ENCODE measurements around the gene LSM7.

LSM7 gene

DNA sequence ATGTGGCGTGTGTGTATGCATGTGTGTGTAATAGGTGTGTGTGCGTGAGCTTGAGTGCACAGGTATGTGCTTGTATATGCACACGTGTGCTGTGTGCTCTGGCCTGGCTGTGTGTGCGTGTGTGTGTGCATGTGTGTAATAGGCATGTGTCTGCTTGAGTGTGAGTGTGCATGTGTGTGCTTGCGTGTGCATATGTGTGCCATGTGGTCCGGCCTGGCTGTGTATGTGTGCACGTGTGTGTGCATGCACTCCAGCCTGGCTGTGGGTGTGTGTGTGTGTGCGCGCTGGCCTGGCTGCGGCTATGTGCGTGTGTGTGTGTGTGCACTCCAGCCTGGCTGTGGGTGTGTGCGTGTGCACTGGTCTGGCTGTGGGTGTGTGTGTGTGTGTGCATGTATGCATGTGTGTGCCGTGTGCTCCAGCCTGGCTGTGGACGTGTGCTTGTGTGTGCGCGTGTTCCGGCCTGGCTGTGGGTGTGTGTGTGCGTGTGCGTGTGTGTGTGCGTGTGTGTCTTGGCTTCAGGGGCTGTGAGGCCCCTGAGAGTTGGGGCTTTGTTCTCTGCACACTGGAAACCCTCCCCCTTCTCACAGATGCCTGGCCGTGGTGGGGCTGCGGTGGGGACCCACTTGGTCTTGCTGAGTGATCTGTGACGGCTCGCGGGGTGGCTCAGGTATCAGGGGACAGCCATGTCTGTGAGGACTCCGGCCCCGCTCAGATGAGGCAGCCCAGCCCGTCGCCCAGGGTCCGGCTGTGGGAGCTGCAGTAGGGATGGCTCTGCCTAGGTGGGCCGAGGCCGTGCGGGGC, 8.3 kb upstream of the LSM7 start:
- no peak for DNase-seq

DNA sequence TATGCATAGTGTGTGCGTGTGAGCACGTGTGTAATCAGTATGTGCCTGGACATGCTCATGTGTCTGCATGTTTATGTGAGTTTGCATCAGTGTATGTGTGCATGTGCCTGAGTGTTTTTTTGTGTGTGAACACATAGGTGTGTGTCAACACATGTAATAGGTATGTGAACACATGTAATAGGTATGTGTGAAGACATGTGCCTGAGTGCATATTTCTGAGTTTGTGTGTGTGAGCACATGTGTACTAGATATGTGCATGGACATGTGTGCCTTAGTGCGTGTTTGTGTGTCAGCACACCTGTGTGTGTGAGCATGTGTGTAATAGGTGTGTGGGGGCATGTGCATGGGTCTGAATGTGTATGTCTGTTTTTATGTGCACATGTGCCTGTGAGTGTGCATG, 7.5 kb upstream of the LSM7 start:
- no peak for DNase-seq

DNA sequence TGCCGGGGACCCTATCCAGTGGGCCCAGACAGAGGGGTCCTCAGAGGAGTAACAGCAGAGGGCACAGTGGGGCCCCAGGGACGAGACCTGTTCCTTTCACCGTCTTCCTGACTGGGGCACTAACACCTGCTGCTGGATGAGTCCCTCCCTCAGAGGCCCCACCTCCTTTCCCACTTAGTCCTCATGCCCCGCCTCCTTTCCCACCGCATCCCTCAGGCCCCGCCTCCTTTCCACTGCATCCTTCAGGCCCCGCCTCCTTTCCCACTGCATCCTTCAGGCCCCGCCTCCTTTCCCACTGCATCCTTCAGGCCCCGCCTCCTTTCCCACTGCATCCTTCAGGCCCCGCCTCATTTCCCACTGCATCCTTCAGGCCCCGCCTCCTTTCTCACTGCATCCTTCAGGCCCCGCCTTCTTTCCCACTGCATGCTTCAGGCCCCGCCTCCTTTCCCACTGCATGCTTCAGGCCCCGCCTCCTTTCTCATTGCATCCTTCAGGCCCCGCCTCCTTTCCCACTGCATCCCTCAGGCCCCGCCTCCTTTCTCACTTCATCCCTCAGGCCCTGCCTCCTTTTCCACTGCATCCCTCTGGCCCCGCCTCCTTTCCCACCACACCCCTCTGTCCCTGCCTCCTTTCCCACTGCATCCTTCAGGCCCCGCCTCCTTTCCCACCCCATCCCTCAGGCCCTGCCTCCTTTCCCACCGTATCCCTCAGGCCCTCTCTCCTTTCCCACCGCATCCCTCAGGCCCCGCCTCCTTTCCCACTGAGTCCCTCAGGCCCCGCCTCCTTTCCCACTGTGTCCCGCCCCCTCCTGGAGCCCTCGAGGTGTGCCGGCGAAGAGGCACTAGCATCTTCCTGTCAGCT, 6.8 kb upstream of the LSM7 start:
- DNase-seq, result no peak

DNA sequence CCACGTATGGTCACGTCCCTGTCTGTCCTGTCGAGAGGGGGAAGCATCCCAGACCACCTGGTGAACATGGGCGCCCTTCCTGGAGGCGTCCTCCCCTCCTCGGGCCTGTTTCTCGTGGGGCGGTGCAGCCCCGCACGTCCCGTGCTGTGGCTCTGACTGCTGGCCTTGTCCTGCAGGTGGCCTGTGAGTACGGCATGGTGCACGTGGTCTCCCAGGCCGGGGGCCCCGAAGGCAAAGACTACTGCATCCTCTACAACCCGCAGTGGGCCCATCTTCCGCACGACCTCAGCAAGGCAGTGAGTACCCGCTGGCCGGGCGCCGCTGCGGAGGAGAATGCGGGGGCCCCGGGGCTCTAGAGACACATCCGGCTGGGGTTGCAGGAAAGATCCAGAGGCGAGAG, 6.0 kb upstream of the LSM7 start:
- DNase-seq, result no peak

- DNase-seq, result no peak
Measured at GRCh38 chr19:2333807-2334211, 5.4 kb upstream of the LSM7 start.

GRCh38 chr19:2333027-2333806, 4.8 kb upstream of the LSM7 start:
- DNase-seq, result no peak

- peak; percentile 54 for DNase-seq
Measured at GRCh38 chr19:2332341-2333026, 4.1 kb upstream of the LSM7 start.

GRCh38 chr19:2331601-2332246, 3.3 kb upstream of the LSM7 start:
- no peak for DNase-seq

DNA sequence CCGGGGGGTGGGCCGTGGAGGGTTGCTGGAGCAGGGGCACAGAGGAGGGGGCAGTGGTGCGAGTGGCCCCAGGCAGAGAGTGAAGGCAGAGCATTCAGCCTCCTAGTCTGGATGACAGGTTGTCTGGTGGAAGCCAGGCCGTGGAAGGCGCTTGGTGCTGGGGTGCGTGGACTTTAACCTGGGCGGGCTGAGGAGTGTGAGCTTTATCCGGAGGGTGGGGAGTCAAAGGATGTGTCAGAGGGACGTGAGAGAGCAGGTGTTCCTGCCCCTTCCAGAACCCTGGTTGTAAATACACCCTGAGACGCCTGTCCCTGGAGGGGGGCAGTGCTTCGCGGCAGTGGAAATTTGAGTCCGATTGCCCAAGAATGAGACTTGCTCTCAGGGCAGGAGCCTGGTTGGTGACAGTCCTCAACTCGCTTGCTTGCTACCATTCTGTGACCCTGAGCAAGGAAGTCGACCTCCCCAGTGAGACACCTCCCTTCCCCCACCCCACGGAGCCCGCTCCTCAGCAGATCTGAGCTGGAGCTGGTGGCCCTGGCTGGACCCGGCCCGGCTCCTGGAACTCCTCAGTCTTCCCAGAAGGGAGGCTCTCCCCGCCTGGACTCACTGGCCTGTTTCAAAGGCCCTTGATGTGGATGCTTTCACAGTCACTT, 2.4 kb upstream of the LSM7 start:
- DNase-seq, result no peak

GRCh38 chr19:2330255-2330631, 1.9 kb upstream of the LSM7 start:
- DNase-seq, result no peak

- no peak for DNase-seq
Measured at GRCh38 chr19:2329501-2329916, 1.1 kb upstream of the LSM7 start.

GRCh38 chr19:2329149-2329478, 728 bp upstream of the LSM7 start:
- DNase-seq, result no peak

DNA sequence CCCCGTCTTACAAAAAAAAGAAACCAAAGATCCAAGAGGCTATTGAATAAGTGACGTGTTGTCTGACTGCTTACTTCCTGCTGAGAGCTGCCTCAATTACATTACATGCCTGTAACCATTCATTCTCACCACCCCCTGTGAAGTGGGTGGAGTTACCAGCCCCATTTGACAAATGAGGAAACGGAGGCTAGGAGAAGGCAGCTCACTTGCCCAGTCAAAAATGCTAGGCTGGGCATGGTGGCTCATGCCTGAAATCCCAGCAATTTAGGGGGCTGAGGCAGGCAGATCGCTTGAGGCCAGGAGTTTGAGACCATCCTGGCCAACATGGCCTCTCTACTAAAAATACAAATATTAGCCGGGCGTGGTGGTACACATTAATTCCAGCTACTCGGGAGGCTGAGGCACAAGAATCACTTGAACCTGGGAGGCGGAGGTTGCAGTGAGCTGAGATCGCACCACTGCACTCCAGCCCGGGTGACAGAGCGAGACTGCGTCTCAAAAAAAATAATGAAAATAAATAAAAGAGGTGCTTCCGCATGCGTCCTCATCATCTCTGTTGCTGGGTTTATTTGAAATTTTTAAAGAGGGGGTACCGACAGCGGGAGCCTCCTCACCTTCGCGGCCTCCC, 499 bp downstream of the LSM7 start:
- peak; percentile 67 for DNase-seq

- no peak for DNase-seq
Measured at GRCh38 chr19:2326699-2327360, 1.6 kb downstream of the LSM7 start.

GRCh38 chr19:2325281-2326046, 2.9 kb downstream of the LSM7 start:
- DNase-seq, result peak; percentile 45

DNA sequence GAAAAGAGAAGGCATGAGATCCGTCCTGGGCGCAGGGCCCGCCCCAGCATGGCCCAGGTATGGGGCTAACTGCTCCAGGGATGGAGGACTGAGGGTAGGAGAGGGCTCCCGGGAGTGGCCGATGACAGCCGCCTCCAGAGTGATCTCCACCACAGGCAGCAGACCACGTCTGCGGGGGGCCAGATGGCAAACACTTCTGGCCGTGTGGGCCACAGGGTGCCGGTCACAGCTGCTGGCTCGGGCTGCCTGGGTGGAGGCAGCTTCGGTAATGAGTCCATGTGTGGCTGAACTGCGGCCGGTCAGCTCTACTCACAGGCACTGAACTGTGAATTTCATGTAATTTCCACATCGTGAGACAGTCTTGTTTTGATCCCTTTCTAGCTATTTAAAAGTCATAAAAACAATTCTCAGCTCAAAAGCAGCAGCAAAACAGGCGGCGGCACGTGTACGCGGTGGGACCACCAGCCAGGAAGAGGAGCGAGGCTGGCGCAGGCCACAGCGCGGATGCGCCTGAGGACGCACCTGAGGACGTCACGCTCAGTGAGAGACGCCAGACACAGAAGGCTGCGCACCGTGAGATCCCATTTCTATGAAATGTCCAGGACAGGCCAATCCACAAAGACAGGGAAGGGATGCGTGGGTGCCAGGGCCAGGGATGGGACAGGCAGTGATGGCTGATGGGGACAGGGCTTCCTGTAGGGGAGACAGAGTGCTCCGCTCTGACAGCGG, 4.0 kb downstream of the LSM7 start:
- no peak for DNase-seq

DNA sequence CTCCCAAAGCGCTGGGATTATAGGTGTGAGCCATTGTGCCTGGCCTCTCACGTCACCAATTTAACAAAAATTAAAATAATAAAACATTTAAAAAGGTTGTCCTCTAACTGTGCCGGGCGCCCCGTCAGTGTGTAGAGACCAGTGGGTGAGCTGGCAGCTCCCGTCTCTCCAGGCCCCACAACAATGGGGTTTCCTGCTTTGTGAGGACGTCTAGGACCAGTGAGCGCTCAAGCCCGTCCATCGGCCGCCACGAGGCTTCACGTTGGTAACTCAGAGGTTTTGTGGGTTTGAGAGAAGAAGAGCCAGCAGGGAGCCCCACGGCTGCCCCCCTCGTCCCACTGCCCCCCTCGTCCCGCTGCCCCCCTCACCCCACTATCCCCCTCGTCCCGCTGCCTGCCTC, 4.7 kb downstream of the LSM7 start:
- no peak for DNase-seq

GRCh38 chr19:2321565-2322283, 6.7 kb downstream of the LSM7 start:
- no peak for DNase-seq

- DNase-seq, result no peak
Measured at GRCh38 chr19:2320939-2321338, 7.4 kb downstream of the LSM7 start.

Measured in KG1 (cell line).